CD4-positive, alpha-beta T cell treated with Interleukin-21 for 1 hour (primary cell): ENCODE measurements around the gene FRS3.
"Not testable (repeated sequence)": the region's sequence is repeated elsewhere in the genome, so short reads cannot be mapped to it uniquely, and the experiment has no call there.

Source experiments
- DNase-seq: peaks from one replicate; pipeline ENCODE4 v3.0.0-alpha.2; 2020

The FRS3 gene

GRCh38 chr6:41779788-41780550 is at the start of gene FRS3:
TSS of gene FRS3 (minus strand) at chr6:41779900. CDS start at chr6:41776987, 2,913 bp downstream.
- DNase-seq = peak; percentile 99

- DNase-seq = no peak
Observed at GRCh38 chr6:41826343-41827022, 46.8 kb upstream of the FRS3 start.

GRCh38 chr6:41824571-41825569 is 45.2 kb upstream of the FRS3 start:
- DNase-seq = no peak

- no peak for DNase-seq
Observed at GRCh38 chr6:41823178-41823577, 43.5 kb upstream of the FRS3 start.

GRCh38 chr6:41822021-41822420 is 42.3 kb upstream of the FRS3 start:
- DNase-seq = no peak

- DNase-seq = no peak
Observed at GRCh38 chr6:41821266-41821665, 41.6 kb upstream of the FRS3 start.

- no peak for DNase-seq
Observed at GRCh38 chr6:41818271-41819054, 38.8 kb upstream of the FRS3 start.

GRCh38 chr6:41815587-41815986 is 35.9 kb upstream of the FRS3 start:
- DNase-seq = no peak

GRCh38 chr6:41814629-41815028 is 34.9 kb upstream of the FRS3 start:
- no peak for DNase-seq

- no peak for DNase-seq
Observed at GRCh38 chr6:41813956-41814355, 34.3 kb upstream of the FRS3 start.

- no peak for DNase-seq
Observed at GRCh38 chr6:41813469-41813868, 33.8 kb upstream of the FRS3 start.

- DNase-seq = not testable (repeated sequence)
Observed at GRCh38 chr6:41811946-41812345, 32.2 kb upstream of the FRS3 start.

GRCh38 chr6:41811095-41811494 is 31.4 kb upstream of the FRS3 start:
- DNase-seq = no peak

GRCh38 chr6:41805830-41806774 is 26.4 kb upstream of the FRS3 start:
- DNase-seq = no peak

GRCh38 chr6:41801380-41801779 is 21.7 kb upstream of the FRS3 start:
- DNase-seq = no peak

- DNase-seq = no peak
Observed at GRCh38 chr6:41799559-41799911, 19.8 kb upstream of the FRS3 start.

- DNase-seq = no peak
Observed at GRCh38 chr6:41798901-41799558, 19.3 kb upstream of the FRS3 start.

- no peak for DNase-seq
Observed at GRCh38 chr6:41796474-41796873, 16.8 kb upstream of the FRS3 start.

- DNase-seq = no peak
Observed at GRCh38 chr6:41791984-41792383, 12.3 kb upstream of the FRS3 start.

GRCh38 chr6:41791305-41791704 is 11.6 kb upstream of the FRS3 start:
- no peak for DNase-seq

GRCh38 chr6:41790045-41790444 is 10.3 kb upstream of the FRS3 start:
- no peak for DNase-seq
